IMR-90 (cell line): ENCODE results near the gene MAPK10. TPM values are rescaled to one million over a fixed set of nuclear protein-coding genes. Genes with fewer than 3 reads are reported as not detected.

ENCODE experiments used
- ATAC-seq: fragments of 200-7000 bp; cut with Tn5 transposase; 2 replicates; pipeline ENCODE4 v1.9.1; 2020; ENCODE audit warnings: low read depth, mild to moderate bottlenecking, moderate library complexity
- BruUV-seq: library from RNA; stranded (reverse); fragments of 400-500 nt; replicated peaks from 2 replicates; lab custom pipeline; 2021; lab: Mats Ljungman, UMichigan
- CTCF ChIA-PET: fragments of 300-600 bp; formaldehyde crosslinking; extraction: SDS; loops from one replicate; lab custom pipeline; 2021; ENCODE audit warnings: antibody characterized with exemption; lab: Yijun Ruan, JAX
- POLR2A ChIA-PET: fragments of 300-600 bp; sonication (Branson Sonifier 250); formaldehyde crosslinking; loops from one replicate; lab custom pipeline; 2022; ENCODE audit warnings: antibody characterized with exemption; ENCODE audit not compliant: unreplicated experiment; lab: Charles Lee
- DNase-seq: peaks from one replicate; pipeline ENCODE4 v3.0.0; 2013
- H2AFZ ChIP-seq: replicated peaks from 2 replicates; pipeline ENCODE3; 2013; ENCODE audit warnings: low read length, mild to moderate bottlenecking; ENCODE audit not compliant: poor library complexity
- H2AK5ac ChIP-seq: 2 replicates; pipeline ENCODE4 v1.6.1; 2013; ENCODE audit warnings: low read depth, low read length, inconsistent platforms
- H2AK9ac ChIP-seq: replicated peaks from 2 replicates; pipeline ENCODE3; 2013; ENCODE audit warnings: mild to moderate bottlenecking, low read depth, low read length, moderate library complexity; ENCODE audit not compliant: poor library complexity
- H2BK120ac ChIP-seq: 2 replicates; pipeline ENCODE4 v1.6.1; 2013; ENCODE audit warnings: low read depth, low read length, inconsistent platforms
- H2BK15ac ChIP-seq: 3 replicates; pipeline ENCODE4 v1.6.1; 2013; ENCODE audit warnings: low read depth, low read length, inconsistent platforms
- H2BK20ac ChIP-seq: 2 replicates; pipeline ENCODE4 v1.6.1; 2013; ENCODE audit warnings: low read depth, mild to moderate bottlenecking, inconsistent platforms, low read length, moderate library complexity
- H2BK5ac ChIP-seq: 2 replicates; pipeline ENCODE4 v1.6.1; 2013; ENCODE audit warnings: mild to moderate bottlenecking, low read depth, low read length, inconsistent platforms; ENCODE audit not compliant: poor library complexity, severe bottlenecking
- H3K14ac ChIP-seq: replicated peaks from 2 replicates; pipeline ENCODE4 v1.6.1; 2013; ENCODE audit warnings: low read depth, low read length, inconsistent platforms
- H3K18ac ChIP-seq: 2 replicates; pipeline ENCODE4 v1.6.1; 2013; ENCODE audit warnings: low read depth, low read length, control low read depth
- H3K23ac ChIP-seq: 2 replicates; pipeline ENCODE4 v1.6.1; 2013; ENCODE audit warnings: low read depth, low read length, inconsistent platforms
- H3K27ac ChIP-seq: 2 replicates; pipeline ENCODE4 v1.5.1; 2013; ENCODE audit warnings: mild to moderate bottlenecking, control low read depth, low read length; ENCODE audit not compliant: insufficient read depth
- H3K27me3 ChIP-seq: 2 replicates; pipeline ENCODE4 v1.6.1; 2013; ENCODE audit warnings: low read length; ENCODE audit not compliant: control insufficient read depth, insufficient read depth
- H3K36me3 ChIP-seq: 2 replicates; pipeline ENCODE4 v1.6.1; 2013; ENCODE audit warnings: low read length, mixed read lengths; ENCODE audit not compliant: control insufficient read depth, insufficient read depth
- H3K4ac ChIP-seq: 2 replicates; pipeline ENCODE4 v1.6.1; 2013; ENCODE audit warnings: low read depth, low read length, inconsistent platforms
- H3K4me1 ChIP-seq: 2 replicates; pipeline ENCODE4 v1.6.1; 2013; ENCODE audit warnings: low read length, mixed read lengths; ENCODE audit not compliant: control insufficient read depth, insufficient read depth
- H3K4me2 ChIP-seq: 2 replicates; pipeline ENCODE4 v1.6.1; 2013; ENCODE audit warnings: low read depth, mild to moderate bottlenecking, control low read depth, low read length, moderate library complexity
- H3K4me3 ChIP-seq: 2 replicates; pipeline ENCODE4 v1.5.1; 2013; ENCODE audit warnings: low read depth, mild to moderate bottlenecking, control low read depth, low read length, moderate library complexity; ENCODE audit not compliant: insufficient read depth
- H3K56ac ChIP-seq: 2 replicates; pipeline ENCODE4 v1.6.1; 2013; ENCODE audit warnings: low read length, inconsistent platforms; ENCODE audit not compliant: insufficient read depth; ENCODE audit errors: extremely low read depth
- H3K79me1 ChIP-seq, 2 experiments: 2 replicates each; pipeline ENCODE4 v1.6.1; 2013; ENCODE audit warnings: low read length in 2 of 2, inconsistent platforms in 1 of 2, low read depth in 1 of 2
- H3K9ac ChIP-seq: 2 replicates; pipeline ENCODE4 v1.6.1; 2013; ENCODE audit warnings: low read depth, low read length, control low read depth
- H3K9me1 ChIP-seq: 2 replicates; pipeline ENCODE4 v1.6.1; 2013; ENCODE audit warnings: low read length, inconsistent platforms; ENCODE audit not compliant: insufficient read depth
- H3K9me3 ChIP-seq: 2 replicates; pipeline ENCODE4 v1.6.1; 2013; ENCODE audit warnings: low read length; ENCODE audit not compliant: control insufficient read depth, insufficient read depth
- H4K20me1 ChIP-seq: 2 replicates; pipeline ENCODE4 v1.6.1; 2013; ENCODE audit warnings: low read length, inconsistent platforms; ENCODE audit not compliant: insufficient read depth
- H4K5ac ChIP-seq: 2 replicates; pipeline ENCODE4 v1.6.1; 2013; ENCODE audit warnings: mild to moderate bottlenecking, low read depth, low read length, control low read depth
- H4K8ac ChIP-seq, 2 experiments: 2 replicates each; pipeline ENCODE4 v1.6.1; 2013; ENCODE audit warnings: low read depth in 2 of 2, low read length in 2 of 2, control low read depth in 1 of 2, inconsistent platforms in 1 of 2
- H4K91ac ChIP-seq: 2 replicates; pipeline ENCODE4 v1.6.1; 2013; ENCODE audit warnings: low read depth, low read length, inconsistent platforms; ENCODE audit not compliant: insufficient read depth
- CEBPB ChIP-seq: IDR thresholded peaks from 2 replicates; pipeline ENCODE4 v1.6.1; 2012; ENCODE audit warnings: low read depth, low read length, improper control_type of control experiment
- CTCF ChIP-seq: conservative IDR thresholded peaks from 2 replicates; pipeline ENCODE4 v1.5.1; 2012; ENCODE audit warnings: mild to moderate bottlenecking, low read depth, low read length, improper control_type of control experiment
- MAZ ChIP-seq: IDR thresholded peaks from 2 replicates; pipeline ENCODE4 v1.6.1; 2012; ENCODE audit warnings: low read depth, mild to moderate bottlenecking, low read length, improper control_type of control experiment, moderate library complexity, borderline replicate concordance
- MXI1 ChIP-seq: IDR thresholded peaks from 2 replicates; pipeline ENCODE4 v1.6.1; 2012; ENCODE audit warnings: low read depth, mild to moderate bottlenecking, low read length, moderate library complexity, borderline replicate concordance
- POLR2A ChIP-seq: IDR thresholded peaks from 2 replicates; pipeline ENCODE4 v1.6.1; 2012; ENCODE audit warnings: mild to moderate bottlenecking, low read depth, low read length
- RCOR1 ChIP-seq: IDR thresholded peaks from 2 replicates; pipeline ENCODE4 v1.6.1; 2012; ENCODE audit warnings: mild to moderate bottlenecking, low read length, improper control_type of control experiment; ENCODE audit not compliant: insufficient replicate concordance
- SMC3 ChIP-seq: fragments of 150-350 bp; IDR thresholded peaks from 2 replicates; pipeline ENCODE4 v1.6.1; 2016; ENCODE audit warnings: low read depth, mild to moderate bottlenecking, antibody characterized with exemption, low read length, moderate library complexity
- WGBS, 2 experiments: methylation state at CpG; one replicate each; pipeline versions ENCODE4 v1.1.5 to v1.1.7; 2013; ENCODE audit warnings: missing lambda C conversion rate in 2 of 2; ENCODE audit not compliant: insufficient read length in 1 of 2; ENCODE audit errors: extremely low coverage in 2 of 2; 5-methylcytosine and 5-hydroxymethylcytosine counted together
- dilution Hi-C: fragments of 300-500 bp; cut with HindIII; formaldehyde crosslinking; loops from one replicate; pipeline ENCODE4 v1.14.3; 2018; ENCODE audit warnings: low sequenced_read_pairs; ENCODE audit not compliant: unreplicated experiment
- in situ Hi-C: fragments of 300-500 bp; cut with MboI; formaldehyde crosslinking; loops from 3 replicates; pipeline ENCODE4 v1.14.3; 2019; ENCODE audit warnings: low sequenced_read_pairs, inconsistent platforms, mixed read lengths
- intact Hi-C: fragments of 100-400 bp; cut with micrococcal nuclease; formaldehyde crosslinking; loops from 2 replicates; pipeline ENCODE4 v1.10.0; 2022
- polyA plus RNA-seq, 3 experiments: library from polyadenylated mRNA; depleted of rRNA; stranded (reverse); fragments of >200 nt; gene quantifications; 2 replicates each; pipeline ENCODE4 v1.2.3, GENCODE V29; 2012; ENCODE audit warnings: low replicate concordance in 1 of 3
- total RNA-seq: library from RNA; depleted of rRNA; stranded (reverse); fragments of >200 nt; gene quantifications from 2 replicates; pipeline ENCODE4 v1.2.3, GENCODE V29; 2012

Gene MAPK10
- total and polyA plus RNA-seq, 2 of the 4 experiments (the other 2 are of a cell fraction) = 2.8 to 6.5 TPM

- Histone ChIP-seq H3K4me1 (no peaks in the 10 kb centered on the region), H3K9me1 (no peaks in the 10 kb centered on the region), H2BK15ac (no peak overlapping the region), H2AFZ (no peak overlapping the region), H3K4me2 (no peak overlapping the region), H4K20me1 (no peaks in the 10 kb centered on the region), H3K4ac (no peak overlapping the region), H3K56ac (no peak overlapping the region), H3K79me1 (no peaks in the 10 kb centered on the region), H2AK5ac (no peak overlapping the region), H4K91ac (no peak overlapping the region), H2BK120ac (no peak overlapping the region), H4K8ac (no peak overlapping the region), H2BK20ac (no peak overlapping the region), H3K4me3 (no peak overlapping the region), H2BK5ac (no peak overlapping the region), H3K27ac (no peak overlapping the region), H2AK9ac (no peak overlapping the region), H3K18ac (no peak overlapping the region), H3K14ac (no peak overlapping the region), H3K36me3 (no peaks in the 10 kb centered on the region), H3K27me3 (no peaks in the 10 kb centered on the region), H3K9me3 (no peaks in the 10 kb centered on the region), H4K5ac (no peak overlapping the region), H3K23ac (no peak overlapping the region), H3K9ac (no peak overlapping the region)
- ATAC-seq (no peak), DNase-seq (peak; percentile 50)
- ChIA-PET POLR2A (no interaction called here), CTCF (no interaction called here)
- no TSS peak for BruUV-seq
- in situ Hi-C loops = no loop called here
- intact Hi-C loops = no loop called here
- TF ChIP-seq POLR2A = no peak
- TF ChIP-seq MAZ = no peak
- TF ChIP-seq CTCF = no peak
- no peak for TF ChIP-seq CEBPB
- TF ChIP-seq MXI1 = no peak
- TF ChIP-seq SMC3 = no peak
- no peak for TF ChIP-seq RCOR1
- dilution Hi-C loops = no loop called here
- WGBS, 2 experiments = no CpG with 5 or more reads among the region's 4 CpGs
These were observed 175.5 kb downstream of the MAPK10 start for GRCh38 chr4:86184216-86184900.
